Mesenchymal stem cell (in vitro differentiated cells and primary cell): ENCODE data around the gene ANKRD10.
A peak's percentile ranks its signal among the peaks of the same experiment; 100 is the strongest.

Experiments used
- DNase-seq: peaks from one replicate; pipeline ENCODE4 v3.0.0-alpha.2; 2013
- H2AFZ ChIP-seq: one replicate; pipeline ENCODE4 v1.6.1; 2013; ENCODE audit warnings: low read depth, mild to moderate bottlenecking, control low read depth, inconsistent platforms, low read length, moderate library complexity
- H2AK5ac ChIP-seq: 2 replicates; pipeline ENCODE4 v1.6.1; 2013; ENCODE audit warnings: low read length, moderate library complexity, mild to moderate bottlenecking, inconsistent platforms; ENCODE audit not compliant: severe bottlenecking
- H2BK120ac ChIP-seq: one replicate; pipeline ENCODE4 v1.6.1; 2013; ENCODE audit warnings: low read depth, mild to moderate bottlenecking, inconsistent platforms, low read length, moderate library complexity
- H2BK12ac ChIP-seq, 2 experiments: one replicate each; pipeline ENCODE4 v1.6.1; 2013; ENCODE audit warnings: inconsistent platforms in 2 of 2, low read length in 2 of 2, mild to moderate bottlenecking in 2 of 2, moderate library complexity in 2 of 2, control low read depth in 1 of 2
- H2BK15ac ChIP-seq: one replicate; pipeline ENCODE4 v1.6.1; 2013; ENCODE audit warnings: mild to moderate bottlenecking, low read depth, inconsistent platforms; ENCODE audit not compliant: poor library complexity, severe bottlenecking
- H2BK5ac ChIP-seq: 2 replicates; pipeline ENCODE4 v1.6.1; 2013; ENCODE audit warnings: low read depth, mild to moderate bottlenecking, low read length, control low read depth, inconsistent platforms; ENCODE audit not compliant: poor library complexity, severe bottlenecking
- H3K14ac ChIP-seq, 2 experiments: one replicate each; pipeline ENCODE4 v1.6.1; 2013; ENCODE audit warnings: inconsistent platforms in 2 of 2, low read length in 2 of 2, control low read depth in 1 of 2, mild to moderate bottlenecking in 1 of 2, moderate library complexity in 1 of 2
- H3K18ac ChIP-seq, 2 experiments: one replicate each; pipeline ENCODE4 v1.6.1; 2013; ENCODE audit warnings: inconsistent platforms in 2 of 2, low read length in 2 of 2, control low read depth in 1 of 2, low read depth in 1 of 2, mild to moderate bottlenecking in 1 of 2
- H3K23ac ChIP-seq, 2 experiments: one replicate each; pipeline ENCODE4 v1.6.1; 2013; ENCODE audit warnings: inconsistent platforms in 2 of 2, low read length in 2 of 2, mild to moderate bottlenecking in 2 of 2, moderate library complexity in 2 of 2, control low read depth in 1 of 2
- H3K27ac ChIP-seq: 2 replicates; pipeline ENCODE4 v1.5.1; 2013; ENCODE audit warnings: mild to moderate bottlenecking, moderate library complexity, low read length, control low read depth, inconsistent platforms; ENCODE audit not compliant: poor library complexity, severe bottlenecking
- H3K27me3 ChIP-seq, 2 experiments: 2 replicates each; pipeline versions ENCODE4 v1.6.1 to v1.7.0; 2013; ENCODE audit warnings: low read length in 2 of 2, mild to moderate bottlenecking in 2 of 2, moderate library complexity in 2 of 2, control low read depth in 1 of 2, inconsistent platforms in 1 of 2; ENCODE audit not compliant: control insufficient read depth in 1 of 2, insufficient read depth in 1 of 2
- H3K36me3 ChIP-seq, 2 experiments: 2 replicates each; pipeline versions ENCODE4 v1.6.1 to v1.7.0; 2013; ENCODE audit warnings: low read length in 2 of 2, control low read depth in 1 of 2, inconsistent platforms in 1 of 2, low read depth in 1 of 2, mild to moderate bottlenecking in 1 of 2; ENCODE audit not compliant: insufficient read depth in 2 of 2, control insufficient read depth in 1 of 2
- H3K4ac ChIP-seq, 2 experiments: one replicate each; pipeline ENCODE4 v1.6.1; 2013; ENCODE audit warnings: inconsistent platforms in 2 of 2, low read length in 2 of 2, mild to moderate bottlenecking in 2 of 2, moderate library complexity in 2 of 2, control low read depth in 1 of 2, low read depth in 1 of 2
- H3K4me1 ChIP-seq: 2 replicates; pipeline ENCODE4 v1.6.1; 2013; ENCODE audit warnings: low read depth, low read length, control low read depth; ENCODE audit not compliant: control insufficient read depth, insufficient read depth
- H3K4me2 ChIP-seq: 2 replicates; pipeline ENCODE4 v1.6.1; 2013; ENCODE audit warnings: low read length, mild to moderate bottlenecking, inconsistent platforms; ENCODE audit not compliant: poor library complexity, severe bottlenecking
- H3K4me3 ChIP-seq, 2 experiments: 2 replicates each; pipeline versions ENCODE4 v1.5.1 to v1.7.0; 2013; ENCODE audit warnings: low read length in 2 of 2, mild to moderate bottlenecking in 2 of 2, control low read depth in 1 of 2, low read depth in 1 of 2; ENCODE audit not compliant: insufficient read depth in 1 of 2
- H3K79me1 ChIP-seq: replicated peaks from 2 replicates; pipeline ENCODE4 v1.6.1; 2013; ENCODE audit warnings: mild to moderate bottlenecking, control low read depth, low read length, inconsistent platforms; ENCODE audit not compliant: poor library complexity, severe bottlenecking
- H3K9ac ChIP-seq: 2 replicates; pipeline ENCODE4 v1.7.0; 2013; ENCODE audit warnings: mild to moderate bottlenecking, low read length, moderate library complexity
- H3K9me3 ChIP-seq: 2 replicates; pipeline ENCODE4 v1.7.0; 2013; ENCODE audit warnings: mild to moderate bottlenecking, low read length; ENCODE audit not compliant: control insufficient read depth
- H4K8ac ChIP-seq: one replicate; pipeline ENCODE4 v1.6.1; 2013; ENCODE audit warnings: inconsistent platforms, mild to moderate bottlenecking, low read length, moderate library complexity
- H4K91ac ChIP-seq: one replicate; pipeline ENCODE4 v1.6.1; 2013; ENCODE audit warnings: mild to moderate bottlenecking, low read length, inconsistent platforms
- WGBS: methylation state at CpG from one replicate; pipeline ENCODE4 v1.1.7; 2013; ENCODE audit warnings: mixed read lengths; 5-methylcytosine and 5-hydroxymethylcytosine counted together

ANKRD10 gene

DNA sequence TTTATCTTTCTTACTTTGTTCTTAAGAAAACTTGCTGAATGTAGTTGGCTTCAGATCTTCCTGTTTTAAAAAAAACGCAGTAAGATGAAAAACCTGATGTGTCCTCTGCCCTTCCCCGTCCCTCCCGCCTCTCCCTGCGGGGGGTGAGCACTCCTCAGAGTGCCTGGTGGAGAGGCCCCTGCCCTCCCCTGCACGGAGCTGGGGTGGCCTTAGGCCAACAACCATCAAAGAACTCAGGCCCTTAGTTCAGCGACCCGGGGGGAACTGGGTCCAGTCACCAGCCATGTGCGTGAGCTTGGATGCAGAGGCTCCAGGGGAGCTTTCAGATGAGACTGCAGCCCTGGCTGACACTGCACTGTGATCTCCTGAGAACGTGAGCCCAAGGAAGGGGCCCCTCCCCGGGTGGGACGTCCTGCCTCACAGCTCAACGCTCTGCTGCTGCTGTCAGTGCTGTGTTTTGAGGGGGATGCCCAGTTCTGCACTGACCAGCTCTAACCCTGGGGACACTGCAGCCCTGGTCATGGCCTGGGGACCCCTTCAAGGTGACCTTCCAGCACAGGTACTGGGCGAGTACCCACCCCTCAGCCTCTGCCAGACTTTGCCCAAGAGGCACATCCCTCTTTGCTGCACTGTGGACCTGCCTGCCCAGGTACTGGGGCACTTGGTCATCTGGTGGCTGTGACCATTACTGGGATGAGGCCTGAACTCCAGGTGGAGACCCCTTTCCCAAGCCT is 42.7 kb downstream of the ANKRD10 start:
- DNase-seq: no peak
- Histone ChIP-seq H2BK12ac (no peak overlapping the region), H3K27me3 (no peaks in the 10 kb centered on the region), H3K27ac (no peak overlapping the region), H4K91ac (no peak overlapping the region), H3K9ac (peak overlapping the region; percentile 40), H3K4me3 (peak overlapping the region in 1 of 2 experiments; percentile 14), H3K4me2 (no peak overlapping the region), H2BK5ac (no peak overlapping the region), H3K79me1 (no peaks in the 10 kb centered on the region), H4K8ac (no peak overlapping the region), H2BK15ac (peak overlapping the region; percentile 12), H3K14ac (no peak overlapping the region), H3K23ac (no peak overlapping the region), H2BK120ac (no peak overlapping the region), H2AFZ (no peak overlapping the region), H3K36me3 (no peaks in the 10 kb centered on the region), H2AK5ac (no peak overlapping the region), H3K4me1 (peaks cover 24% of the 10 kb centered on the region), H3K18ac (peak overlapping the region; percentile 1 to 19), H3K9me3 (no peaks in the 10 kb centered on the region), H3K4ac (no peak overlapping the region)
- WGBS: 83% methylated on average over 13 of the region's 13 CpGs

DNA sequence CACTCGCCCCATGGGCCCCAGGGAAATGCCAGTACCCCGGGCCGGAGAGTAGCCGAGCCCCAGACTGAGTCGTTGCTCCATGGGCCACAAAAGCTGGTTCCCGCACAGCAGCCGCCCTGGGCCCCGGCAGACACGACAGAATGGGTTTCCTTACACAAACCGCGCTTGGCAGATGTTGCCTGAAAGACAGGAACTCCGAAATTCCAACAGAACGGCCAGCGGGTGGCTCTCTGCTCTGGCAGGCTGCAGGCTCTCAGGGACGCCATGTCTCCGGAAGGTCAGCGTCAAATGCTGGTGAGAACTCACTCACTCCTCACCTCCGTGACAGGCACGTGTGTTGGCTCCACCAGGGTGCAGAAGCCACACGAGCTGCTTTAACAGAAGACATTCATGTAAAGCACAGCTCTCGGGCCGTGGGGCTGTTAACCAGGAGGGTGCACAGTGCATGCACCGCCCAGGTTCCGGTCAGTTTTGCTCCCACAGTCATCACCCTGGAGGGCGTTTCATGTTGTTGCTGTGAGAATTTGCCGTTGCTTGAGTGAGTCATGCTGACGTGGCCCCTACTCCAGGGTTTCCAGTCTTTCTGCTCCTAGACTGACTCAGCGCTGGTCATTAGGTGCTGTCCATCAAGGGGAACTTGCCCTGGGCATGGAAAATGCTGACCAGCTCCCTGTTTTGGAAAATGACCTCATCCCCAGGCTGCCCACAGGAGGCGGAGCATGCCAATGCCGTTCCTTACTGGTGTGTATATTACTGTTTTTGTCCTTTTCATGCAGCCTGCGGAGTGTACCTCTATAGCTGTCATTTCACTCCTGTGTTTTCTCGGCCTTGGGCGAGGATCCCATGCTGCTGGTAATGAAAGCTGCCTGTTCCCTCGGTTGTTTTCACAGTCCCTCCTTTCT is 44.8 kb downstream of the ANKRD10 start:
- Histone ChIP-seq H4K8ac (peak overlapping the region; percentile 58), H3K4me2 (peak overlapping the region; percentile 79), H3K36me3 (no peaks in the 10 kb centered on the region), H3K79me1 (no peaks in the 10 kb centered on the region), H3K27me3 (no peaks in the 10 kb centered on the region), H2AK5ac (peak overlapping the region; percentile 21), H2AFZ (peak overlapping the region; percentile 47), H3K18ac (peak overlapping the region; percentile 7 to 89), H2BK120ac (peak overlapping the region; percentile 74), H2BK15ac (peak overlapping the region; percentile 78), H3K9me3 (no peaks in the 10 kb centered on the region), H3K9ac (peak overlapping the region; percentile 88), H3K4me1 (peaks cover 24% of the 10 kb centered on the region), H2BK5ac (no peak overlapping the region), H3K14ac (no peak overlapping the region), H3K4ac (peak overlapping the region; percentile 13 to 88), H3K4me3 (peak overlapping the region in 1 of 2 experiments; percentile 73), H3K23ac (no peak overlapping the region), H3K27ac (peak overlapping the region; percentile 51), H4K91ac (peak overlapping the region; percentile 30), H2BK12ac (peak overlapping the region; percentile 40 to 67)
- WGBS: 37% methylated on average over 34 of the region's 34 CpGs
- DNase-seq: peak; percentile 100

DNA sequence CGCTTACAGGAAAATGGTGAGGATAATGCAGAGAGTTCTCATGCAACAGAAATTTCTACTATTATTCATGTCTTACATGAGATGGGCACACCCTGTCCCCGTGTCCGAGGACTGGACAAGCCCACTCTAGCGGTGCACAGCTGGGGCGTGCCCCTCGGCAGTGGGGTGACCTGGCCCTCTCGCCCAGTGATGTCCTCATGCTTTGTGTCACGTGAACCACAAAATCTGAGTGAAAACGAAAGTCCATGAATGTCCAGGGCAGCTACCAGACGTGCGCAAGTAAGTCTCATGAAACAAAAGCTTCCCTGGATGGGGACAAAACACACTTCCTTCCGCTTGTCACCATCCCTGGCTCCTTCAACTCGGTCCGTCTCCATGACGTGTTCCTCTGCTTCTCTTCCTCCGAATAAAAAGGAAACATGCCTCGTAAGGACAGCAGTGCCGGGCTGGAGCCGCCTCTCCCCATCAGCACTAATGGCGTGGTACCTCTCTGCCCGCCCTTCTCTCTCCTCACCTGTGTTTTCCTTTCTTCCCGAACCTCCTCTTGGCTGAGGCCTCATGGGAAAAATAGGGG is 45.6 kb downstream of the ANKRD10 start:
- H3K4ac ChIP-seq: peak overlapping the region in 1 of 2 experiments; percentile 13
- peak overlapping the region; percentile 74 for H2BK120ac ChIP-seq
- H3K27ac ChIP-seq: no peak overlapping the region
- H3K27me3 ChIP-seq: no peaks in the 10 kb centered on the region
- no peak overlapping the region for H3K4me2 ChIP-seq
- H3K14ac ChIP-seq: no peak overlapping the region
- H4K91ac ChIP-seq: peak overlapping the region; percentile 30
- no peak overlapping the region for H2BK5ac ChIP-seq
- H2AK5ac ChIP-seq: peak overlapping the region; percentile 21
- no peak overlapping the region for H3K23ac ChIP-seq
- H3K9me3 ChIP-seq: no peaks in the 10 kb centered on the region
- H2AFZ ChIP-seq: no peak overlapping the region
- peak overlapping the region; percentile 7 to 89 for H3K18ac ChIP-seq
- 97% methylated on average over 22 of the region's 22 CpGs for WGBS
- no peaks in the 10 kb centered on the region for H3K36me3 ChIP-seq
- H3K79me1 ChIP-seq: no peaks in the 10 kb centered on the region
- peak overlapping the region; percentile 58 for H4K8ac ChIP-seq
- peak overlapping the region in 1 of 2 experiments; percentile 73 for H3K4me3 ChIP-seq
- peak overlapping the region; percentile 83 for H3K9ac ChIP-seq
- peak overlapping the region; percentile 15 to 40 for H2BK12ac ChIP-seq
- H3K4me1 ChIP-seq: peaks cover 20% of the 10 kb centered on the region
- H2BK15ac ChIP-seq: peak overlapping the region; percentile 78
- DNase-seq: no peak
